Endothelial cell of umbilical vein (primary cell): ENCODE data around the gene TTLL9. TPM values are rescaled to one million over a fixed set of nuclear protein-coding genes. Genes with fewer than 3 reads are reported as not detected.

Experiments
- BruUV-seq: library from RNA; stranded (reverse); fragments of 400-500 nt; replicated peaks from 2 replicates; lab custom pipeline; 2021; lab: Mats Ljungman, UMichigan
- CTCF ChIA-PET: fragments of 300-600, 350-600 bp; sonication (Branson Sonifier 250); formaldehyde crosslinking; loops from one replicate; lab custom pipeline; 2021; ENCODE audit warnings: antibody characterized with exemption, inconsistent platforms; lab: Charles Lee
- POLR2A ChIA-PET: fragments of 300-600, 350-600 bp; sonication (Branson Sonifier 250); formaldehyde crosslinking; loops from one replicate; lab custom pipeline; 2021; ENCODE audit warnings: antibody characterized with exemption, inconsistent platforms; lab: Charles Lee
- DNase-seq: peaks from one replicate; pipeline ENCODE4 v3.0.0-alpha.2; 2011; ENCODE audit warnings: low read depth, low spot score
- FAIRE-seq: peaks from 2 replicates; lab custom pipeline; 2011; peaks lifted over from hg19 to GRCh38; lab: Jason Lieb, UNC
- H2AFZ ChIP-seq: 2 replicates; pipeline ENCODE4 v1.6.0; 2012; ENCODE audit warnings: low read depth, low read length, control low read depth, inconsistent platforms
- H3K27ac ChIP-seq: 2 replicates; pipeline ENCODE4 v1.5.1; 2011; ENCODE audit warnings: low read depth, mild to moderate bottlenecking, control low read depth, low read length, moderate library complexity; ENCODE audit not compliant: insufficient read depth
- H3K27me3 ChIP-seq, 2 experiments: 2 replicates each; pipeline versions ENCODE4 v1.6.0 to v1.6.1; 2011; ENCODE audit warnings: low read length in 2 of 2, mixed read lengths in 1 of 2; ENCODE audit not compliant: control insufficient read depth in 2 of 2, insufficient read depth in 2 of 2
- H3K36me3 ChIP-seq, 2 experiments: 2 replicates in 1 of 2; 3 replicates in 1 of 2; pipeline ENCODE4 v1.5.1; 2011; ENCODE audit warnings: low read length in 2 of 2, mild to moderate bottlenecking in 1 of 2, moderate library complexity in 1 of 2; ENCODE audit not compliant: control insufficient read depth in 2 of 2, insufficient read depth in 2 of 2; ENCODE audit errors: extremely low read depth in 1 of 2
- H3K4me1 ChIP-seq: 3 replicates; pipeline ENCODE4 v1.5.1; 2011; ENCODE audit warnings: mild to moderate bottlenecking, low read length; ENCODE audit not compliant: control insufficient read depth, insufficient read depth; ENCODE audit errors: extremely low read depth
- H3K4me2 ChIP-seq: 2 replicates; pipeline ENCODE4 v1.6.1; 2011; ENCODE audit warnings: low read length, control low read depth, mixed read lengths; ENCODE audit not compliant: insufficient read depth
- H3K4me3 ChIP-seq, 3 experiments: fragments of 200-600 bp in 1 of 3; sonication (generic), shearing (Covaris generic) in 1 of 3; replicated peaks in 1 of 3; 2 replicates each; pipeline ENCODE4 v1.5.1; 2011 to 2016; ENCODE audit warnings: control low read depth in 3 of 3, low read length in 3 of 3, mild to moderate bottlenecking in 2 of 3, inconsistent platforms in 1 of 3, low read depth in 1 of 3, moderate library complexity in 1 of 3; ENCODE audit not compliant: insufficient read depth in 1 of 3
- H3K79me2 ChIP-seq: 2 replicates; pipeline ENCODE4 v1.6.0; 2012; ENCODE audit warnings: low read length, inconsistent platforms; ENCODE audit not compliant: control insufficient read depth, insufficient read depth
- H3K9ac ChIP-seq: replicated peaks from 2 replicates; pipeline ENCODE3; 2011; ENCODE audit warnings: low read length, control low read depth; ENCODE audit not compliant: insufficient read depth; ENCODE audit errors: extremely low read depth
- H3K9me1 ChIP-seq: replicated peaks from 3 replicates; pipeline ENCODE4 v1.6.0; 2011; ENCODE audit warnings: mild to moderate bottlenecking, low read length; ENCODE audit not compliant: control insufficient read depth, insufficient read depth; ENCODE audit errors: extremely low read depth
- H3K9me3 ChIP-seq: replicated peaks from 2 replicates; pipeline ENCODE4 v1.5.1; 2012; ENCODE audit warnings: low read length, inconsistent platforms; ENCODE audit not compliant: control insufficient read depth, insufficient read depth
- H4K20me1 ChIP-seq: replicated peaks from 2 replicates; pipeline ENCODE3; 2011; ENCODE audit warnings: mild to moderate bottlenecking, low read length; ENCODE audit not compliant: control insufficient read depth, insufficient read depth; ENCODE audit errors: extremely low read depth
- EZH2 ChIP-seq: IDR thresholded peaks from 2 replicates; pipeline ENCODE4 v1.6.1; 2012; ENCODE audit warnings: borderline replicate concordance, low read depth, mild to moderate bottlenecking, moderate library complexity, low read length, inconsistent platforms; ENCODE audit not compliant: severe bottlenecking
- FOS ChIP-seq: IDR thresholded peaks from 2 replicates; pipeline ENCODE4 v1.6.1; 2011; ENCODE audit warnings: mild to moderate bottlenecking, low read length, moderate library complexity, borderline replicate concordance; ENCODE audit not compliant: insufficient read depth
- GATA2 ChIP-seq: IDR thresholded peaks from 2 replicates; pipeline ENCODE4 v1.7.0; 2011; ENCODE audit warnings: low read depth, mild to moderate bottlenecking, moderate library complexity, mixed read lengths, low read length; ENCODE audit not compliant: insufficient read length, insufficient read depth
- JUN ChIP-seq: IDR thresholded peaks from 2 replicates; pipeline ENCODE4 v1.6.1; 2011; ENCODE audit warnings: borderline replicate concordance, low read depth; ENCODE audit not compliant: insufficient read length, insufficient read depth
- MYC ChIP-seq: IDR thresholded peaks from one replicate; pipeline ENCODE4 v1.6.1; 2011; ENCODE audit warnings: mild to moderate bottlenecking, low read depth, low read length
- POLR2A ChIP-seq: IDR thresholded peaks from 2 replicates; pipeline ENCODE4 v1.6.1; 2012; ENCODE audit warnings: low read depth, mild to moderate bottlenecking, control low read depth, low read length
- POLR2AphosphoS5 ChIP-seq: IDR thresholded peaks from 2 replicates; pipeline ENCODE4 v1.6.1; 2012; ENCODE audit warnings: low read depth, mild to moderate bottlenecking, control low read depth, low read length, moderate library complexity; ENCODE audit not compliant: insufficient read depth
- dilution Hi-C: fragments of 300-500 bp; cut with MboI; formaldehyde crosslinking; loops from one replicate; pipeline ENCODE4 v1.15.0; 2019; ENCODE audit warnings: low sequenced_read_pairs; ENCODE audit not compliant: extremely low pct_ligation_motif_present
- intact Hi-C: fragments of 100-400 bp; cut with micrococcal nuclease; formaldehyde crosslinking; loops from one replicate; pipeline ENCODE4 v1.10.0; 2022
- polyA plus RNA-seq, 4 experiments: library from polyadenylated mRNA; depleted of rRNA in 3 of 4; stranded (reverse) in 3 of 4; unstranded in 1 of 4; fragments of >200 nt; gene quantifications; 2 replicates each; pipeline versions ENCODE4 v1.2.1 to v1.2.3, GENCODE V29; 2011 to 2012; ENCODE audit warnings: missing spikeins in 1 of 4
- total RNA-seq: library from RNA; stranded (reverse); gene quantifications from 2 replicates; pipeline ENCODE4 v1.2.3, GENCODE V29; 2021
- TF ChIP-seq, protein P1 (sequence below), 2 donors: IDR thresholded peaks; 1 replicate in 1 of 2; 2 replicates in 1 of 2; pipeline ENCODE4 v1.5.1; 2011; ENCODE audit warnings: low read length in 2 of 2, mild to moderate bottlenecking in 2 of 2, moderate library complexity in 2 of 2, control low read depth in 1 of 2, inconsistent platforms in 1 of 2, low read depth in 1 of 2; ENCODE audit not compliant: insufficient read depth in 1 of 2; ENCODE audit errors: extremely low read depth in 1 of 2
- TF ChIP-seq, protein P2 (sequence below): IDR thresholded peaks from 2 replicates; pipeline ENCODE4 v1.6.1; 2011; ENCODE audit not compliant: insufficient read depth, insufficient read length

The TTLL9 gene
- total and polyA plus RNA-seq, 2 donors (not counting 3 experiments of a cell fraction or from before 2014, with no cell fraction given): 0.03 TPM; not detected in 1

DNA sequence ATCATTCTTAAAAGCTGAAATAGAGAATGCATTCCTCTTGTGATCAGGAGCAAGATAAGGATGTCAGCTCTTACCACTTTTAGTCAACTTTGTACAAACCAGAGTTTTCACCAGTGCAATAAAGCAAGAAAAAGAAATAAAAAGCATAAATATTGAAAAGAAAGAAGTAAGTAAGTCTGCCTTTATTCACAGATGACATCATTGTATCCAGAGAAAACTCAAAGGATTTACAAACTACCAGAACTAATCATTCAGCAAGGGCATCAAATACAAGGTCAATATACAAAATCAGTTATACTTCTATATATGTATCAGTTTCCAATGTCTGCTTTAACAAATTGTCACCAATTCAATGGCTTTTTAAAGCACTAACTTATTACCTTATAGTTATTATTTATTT, 13.4 kb downstream of the TTLL9 start:
- H3K79me2 ChIP-seq: no peaks in the 10 kb centered on the region
- H3K9me3 ChIP-seq: no peaks in the 10 kb centered on the region
- ChIA-PET CTCF (no interaction called here), POLR2A (no interaction called here)
- no TSS peak for BruUV-seq
- no peaks in the 10 kb centered on the region for H4K20me1 ChIP-seq
- no peak for FAIRE-seq
- intact Hi-C loops: loop anchor here (5.0 kb wide), 1 partner anchor 123 kb away; no protein-coding TSS in a partner anchor
- no peak overlapping the region for H3K4me2 ChIP-seq
- no peaks in the 10 kb centered on the region for H3K4me1 ChIP-seq
- H3K9ac ChIP-seq: no peak overlapping the region
- no peak overlapping the region for H3K27ac ChIP-seq
- TF ChIP-seq, protein P1, sequence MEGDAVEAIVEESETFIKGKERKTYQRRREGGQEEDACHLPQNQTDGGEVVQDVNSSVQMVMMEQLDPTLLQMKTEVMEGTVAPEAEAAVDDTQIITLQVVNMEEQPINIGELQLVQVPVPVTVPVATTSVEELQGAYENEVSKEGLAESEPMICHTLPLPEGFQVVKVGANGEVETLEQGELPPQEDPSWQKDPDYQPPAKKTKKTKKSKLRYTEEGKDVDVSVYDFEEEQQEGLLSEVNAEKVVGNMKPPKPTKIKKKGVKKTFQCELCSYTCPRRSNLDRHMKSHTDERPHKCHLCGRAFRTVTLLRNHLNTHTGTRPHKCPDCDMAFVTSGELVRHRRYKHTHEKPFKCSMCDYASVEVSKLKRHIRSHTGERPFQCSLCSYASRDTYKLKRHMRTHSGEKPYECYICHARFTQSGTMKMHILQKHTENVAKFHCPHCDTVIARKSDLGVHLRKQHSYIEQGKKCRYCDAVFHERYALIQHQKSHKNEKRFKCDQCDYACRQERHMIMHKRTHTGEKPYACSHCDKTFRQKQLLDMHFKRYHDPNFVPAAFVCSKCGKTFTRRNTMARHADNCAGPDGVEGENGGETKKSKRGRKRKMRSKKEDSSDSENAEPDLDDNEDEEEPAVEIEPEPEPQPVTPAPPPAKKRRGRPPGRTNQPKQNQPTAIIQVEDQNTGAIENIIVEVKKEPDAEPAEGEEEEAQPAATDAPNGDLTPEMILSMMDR (IDR thresholded peaks at IDR 0.05; ENCODE audit: extremely low read depth in 1 of 2, insufficient read depth in 1 of 2, low read depth in 1 of 2, low read length in 2 of 2): no peak
- no peak for TF ChIP-seq GATA2
- no peak for TF ChIP-seq MYC
- TF ChIP-seq POLR2A: no peak
- no peak for TF ChIP-seq POLR2AphosphoS5
- TF ChIP-seq FOS: no peak
- TF ChIP-seq EZH2: no peak
- TF ChIP-seq, protein P2, sequence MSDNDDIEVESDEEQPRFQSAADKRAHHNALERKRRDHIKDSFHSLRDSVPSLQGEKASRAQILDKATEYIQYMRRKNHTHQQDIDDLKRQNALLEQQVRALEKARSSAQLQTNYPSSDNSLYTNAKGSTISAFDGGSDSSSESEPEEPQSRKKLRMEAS: no peak
- TF ChIP-seq JUN: no peak
- DNase-seq: no peak
- H3K9me1 ChIP-seq: no peaks in the 10 kb centered on the region
- H3K36me3 ChIP-seq: no peaks in the 10 kb centered on the region
- no peak overlapping the region for H2AFZ ChIP-seq
- dilution Hi-C loops: no loop called here
- H3K27me3 ChIP-seq: peaks cover 3 to 5% of the 10 kb centered on the region in 2 experiments
- no peak overlapping the region for H3K4me3 ChIP-seq
